H1 (cell line): ENCODE data around the gene OR10V1. TPM values are rescaled to one million over a fixed set of nuclear protein-coding genes. Genes with fewer than 3 reads are reported as not detected.

Source experiments
- CHD1 ChIP-seq: IDR thresholded peaks from 2 replicates; pipeline ENCODE4 v1.6.1; 2012; ENCODE audit warnings: low read depth, low read length, improper control_type of control experiment
- CHD2 ChIP-seq: IDR thresholded peaks from 2 replicates; pipeline ENCODE4 v1.6.1; 2012; ENCODE audit warnings: low read length, improper control_type of control experiment
- CREB1 ChIP-seq: IDR thresholded peaks from 2 replicates; pipeline ENCODE4 v1.6.1; 2012; ENCODE audit warnings: inconsistent platforms
- CTBP2 ChIP-seq: IDR thresholded peaks from 2 replicates; pipeline ENCODE4 v1.7.0; 2011; ENCODE audit warnings: borderline replicate concordance, mild to moderate bottlenecking, moderate library complexity, mixed read lengths, low read length; ENCODE audit not compliant: insufficient read depth, insufficient read length
- CTCF ChIP-seq, 3 experiments: IDR thresholded peaks; 1 replicate in 2 of 3; 2 replicates in 1 of 3; pipeline versions ENCODE4 v1.5.1 to v1.6.1; 2011; ENCODE audit warnings: low read length in 3 of 3, mild to moderate bottlenecking in 3 of 3, inconsistent platforms in 2 of 3, low read depth in 1 of 3, moderate library complexity in 1 of 3; ENCODE audit not compliant: insufficient read depth in 1 of 3; ENCODE audit errors: control extremely low read depth in 1 of 3
- E2F6 ChIP-seq: IDR thresholded peaks from 2 replicates; pipeline ENCODE4 v1.6.1; 2012; ENCODE audit warnings: inconsistent platforms
- EGR1 ChIP-seq: IDR thresholded peaks from 2 replicates; pipeline ENCODE4 v1.6.1; 2011; ENCODE audit warnings: low read depth, low read length, borderline replicate concordance
- EP300 ChIP-seq, 2 experiments: IDR thresholded peaks; 1 replicate in 1 of 2; 2 replicates in 1 of 2; pipeline ENCODE4 v1.6.1; 2011 to 2012; ENCODE audit warnings: low read depth in 2 of 2, low read length in 2 of 2, mild to moderate bottlenecking in 2 of 2, borderline replicate concordance in 1 of 2, inconsistent platforms in 1 of 2, moderate library complexity in 1 of 2
- MAX ChIP-seq: IDR thresholded peaks from 2 replicates; pipeline ENCODE4 v1.6.1; 2012; ENCODE audit warnings: inconsistent platforms
- PHF8 ChIP-seq: fragments of 200-600 bp; sonication (generic); conservative IDR thresholded peaks from 2 replicates; pipeline ENCODE4 v1.7.1; 2012; ENCODE audit warnings: low read depth, mild to moderate bottlenecking, inconsistent platforms, low read length, moderate library complexity
- POU5F1 ChIP-seq: IDR thresholded peaks from 2 replicates; pipeline ENCODE4 v1.6.1; 2011; ENCODE audit warnings: low read depth, mild to moderate bottlenecking, low read length, moderate library complexity
- RNF2 ChIP-seq: fragments of 200-900, 300-1000 bp; sonication (generic); IDR thresholded peaks from 2 replicates; pipeline ENCODE4 v1.7.1; 2016; ENCODE audit warnings: borderline replicate concordance, low read depth, mild to moderate bottlenecking, antibody characterized with exemption, low read length; ENCODE audit not compliant: poor library complexity, severe bottlenecking; ENCODE audit errors: missing control alignments
- SAP30 ChIP-seq: fragments of 300-600 bp; sonication (generic); IDR thresholded peaks from 2 replicates; pipeline ENCODE4 v1.7.1; 2012; ENCODE audit warnings: low read length, moderate library complexity, mild to moderate bottlenecking, inconsistent platforms; ENCODE audit not compliant: insufficient read depth, insufficient replicate concordance
- SIN3A ChIP-seq, 2 experiments: IDR thresholded peaks in 1 of 2; conservative IDR thresholded peaks in 1 of 2; 2 replicates each; pipeline ENCODE4 v1.6.1; 2011 to 2012; ENCODE audit warnings: low read length in 2 of 2, improper control_type of control experiment in 1 of 2, low read depth in 1 of 2, mild to moderate bottlenecking in 1 of 2
- SUZ12 ChIP-seq: fragments of 200-600 bp; sonication (generic); IDR thresholded peaks from 2 replicates; pipeline ENCODE4 v1.6.1; 2012; ENCODE audit warnings: mild to moderate bottlenecking, inconsistent platforms, low read length, moderate library complexity, mixed read lengths
- TAF1 ChIP-seq: IDR thresholded peaks from 2 replicates; pipeline ENCODE4 v1.6.1; 2011; ENCODE audit warnings: mild to moderate bottlenecking, low read depth, low read length
- TAF7 ChIP-seq: optimal IDR thresholded peaks from 2 replicates; pipeline ENCODE3; 2011; ENCODE audit warnings: low read depth, mild to moderate bottlenecking, inconsistent platforms, low read length, moderate library complexity, borderline replicate concordance
- TBP ChIP-seq: IDR thresholded peaks from 2 replicates; pipeline ENCODE4 v1.6.1; 2011; ENCODE audit warnings: low read depth, low read length, improper control_type of control experiment
- polyA plus RNA-seq, 7 experiments: library from polyadenylated mRNA; depleted of rRNA in 3 of 7; stranded (reverse) in 5 of 7; unstranded in 2 of 7; fragments of >200 nt in 5 of 7; fragments of 200-250 nt in 2 of 7; gene quantifications; 1 replicate in 5 of 7; 2 replicates in 1 of 7; 4 replicates in 1 of 7; pipeline versions ENCODE4 v1.2.1 to v1.2.3, GENCODE V29; 2011 to 2013; ENCODE audit warnings: missing spikeins in 2 of 7, mixed read lengths in 2 of 7
- total RNA-seq: library from RNA; stranded (reverse); fragmentation: NEBNext Ultra II Directional; extraction: Animal tissue kit (Norgen Biotek cat#: 25700); gene quantifications from 2 replicates; pipeline ENCODE4 v1.2.1, GENCODE V29; 2021

The OR10V1 gene
- total and polyA plus RNA-seq, 2 of the 8 experiments (the other 6 are each of a cell fraction or from before 2014, with no cell fraction given): not detected

GRCh38 chr11:59753650-59754493, 40.2 kb upstream of the OR10V1 start (continued):
- 0 out of 2 replicates have a peak, but pooled peaks have one; percentile 5 for TF ChIP-seq PHF8
- TF ChIP-seq CTBP2: no peak
- no peak for TF ChIP-seq SAP30
- TF ChIP-seq CREB1: 0 out of 2 replicates have a peak, but pooled peaks have one; percentile 13
- TF ChIP-seq CHD1: no peak
- no peak for TF ChIP-seq TAF7
- no peak for TF ChIP-seq EGR1
- TF ChIP-seq POU5F1: no peak
- TF ChIP-seq SIN3A (conservative IDR thresholded peaks at IDR 0.05 in 1 of 2, IDR thresholded peaks at IDR 0.05 in 1 of 2; ENCODE audit: low read depth in 1 of 2, low read length in 2 of 2): peak; percentile 49 to 50; a peak in 1 of 4 replicates
- TF ChIP-seq E2F6: no peak; the same call in 1 of the 2 replicates
- TF ChIP-seq MAX: peak; percentile 32; the same call in 1 of the 2 replicates
- TF ChIP-seq SUZ12: no peak
- peak; percentile 36; the same call in 1 of the 2 replicates for TF ChIP-seq TAF1
- no peak for TF ChIP-seq CHD2
- peak; percentile 76 to 83 (median 78) for TF ChIP-seq CTCF (IDR thresholded peaks at IDR 0.05; ENCODE audit: control extremely low read depth in 1 of 3, insufficient read depth in 1 of 3, low read depth in 1 of 3, low read length in 3 of 3)
- TF ChIP-seq TBP: no peak
- TF ChIP-seq RNF2: no peak
- TF ChIP-seq EP300 (IDR thresholded peaks at IDR 0.05; ENCODE audit: borderline replicate concordance in 1 of 2, low read depth in 2 of 2, low read length in 2 of 2): no peak
